ENCODE data around the gene CLCNKA.

The CLCNKA gene

GRCh38 chr1:16063921-16064320 lies 42.1 kb downstream of the CLCNKA start:
- H3F3A ChIP-seq (ENCODE audit: insufficient read depth, low read length) = no peaks in the 10 kb centered on the region
- H3K9me2 ChIP-seq (replicated peaks; ENCODE audit: insufficient read depth, low read length) = no peaks in the 10 kb centered on the region
- no peak overlapping the region for H3K4me3 ChIP-seq (ENCODE audit: low read length)
- H3K9ac ChIP-seq (ENCODE audit: low read length) = no peak overlapping the region
- no peak overlapping the region for H2AFZ ChIP-seq (ENCODE audit: low read length)
- H3K27ac ChIP-seq (ENCODE audit: low read length) = no peak overlapping the region
- H3K4me2 ChIP-seq (ENCODE audit: low read depth, low read length) = no peak overlapping the region
- no peaks in the 10 kb centered on the region for H3K4me1 ChIP-seq (ENCODE audit: low read length)
- no peaks in the 10 kb centered on the region for H3K79me2 ChIP-seq (ENCODE audit: low read length)
- no peaks in the 10 kb centered on the region for H3K9me3 ChIP-seq (replicated peaks; ENCODE audit: insufficient read depth, low read length)
- no peak for TF ChIP-seq CTCF (IDR thresholded peaks at IDR 0.05; ENCODE audit: low read length)
- no peak for TF ChIP-seq EZH2 (optimal IDR thresholded peaks at IDR 0.05; ENCODE audit: low read depth, low read length)
- TF ChIP-seq EZH2phosphoT487 (IDR thresholded peaks at IDR 0.05; ENCODE audit: low read length) = no peak
- peaks cover 64% of the 10 kb centered on the region for H3K27me3 ChIP-seq (replicated peaks; ENCODE audit: insufficient read depth, low read length)
- H4K20me1 ChIP-seq (ENCODE audit: insufficient read depth, low read length) = no peaks in the 10 kb centered on the region
- no peak for DNase-seq
- no peaks in the 10 kb centered on the region for H3K36me3 ChIP-seq (replicated peaks; ENCODE audit: insufficient read depth, low read length)

- no peaks in the 10 kb centered on the region for H3F3A ChIP-seq (ENCODE audit: insufficient read depth, low read length)
- no peaks in the 10 kb centered on the region for H4K20me1 ChIP-seq (ENCODE audit: insufficient read depth, low read length)
- H3K79me2 ChIP-seq (ENCODE audit: low read length) = no peaks in the 10 kb centered on the region
- no peak for DNase-seq
- no peak overlapping the region for H2AFZ ChIP-seq (ENCODE audit: low read length)
- H3K4me3 ChIP-seq (ENCODE audit: low read length) = no peak overlapping the region
- H3K27me3 ChIP-seq (replicated peaks; ENCODE audit: insufficient read depth, low read length) = peaks cover 64% of the 10 kb centered on the region
- no peak for TF ChIP-seq EZH2phosphoT487 (IDR thresholded peaks at IDR 0.05; ENCODE audit: low read length)
- TF ChIP-seq CTCF (IDR thresholded peaks at IDR 0.05; ENCODE audit: low read length) = no peak
- TF ChIP-seq EZH2 (optimal IDR thresholded peaks at IDR 0.05; ENCODE audit: low read depth, low read length) = no peak
- H3K9me2 ChIP-seq (replicated peaks; ENCODE audit: insufficient read depth, low read length) = no peaks in the 10 kb centered on the region
- H3K4me1 ChIP-seq (ENCODE audit: low read length) = no peaks in the 10 kb centered on the region
- no peak overlapping the region for H3K9ac ChIP-seq (ENCODE audit: low read length)
- H3K4me2 ChIP-seq (ENCODE audit: low read depth, low read length) = no peak overlapping the region
- no peaks in the 10 kb centered on the region for H3K36me3 ChIP-seq (replicated peaks; ENCODE audit: insufficient read depth, low read length)
- H3K27ac ChIP-seq (ENCODE audit: low read length) = no peak overlapping the region
- no peaks in the 10 kb centered on the region for H3K9me3 ChIP-seq (replicated peaks; ENCODE audit: insufficient read depth, low read length)
Observed at GRCh38 chr1:16064536-16065268, 42.9 kb downstream of the CLCNKA start.

GRCh38 chr1:16065269-16065576 lies 43.4 kb downstream of the CLCNKA start:
- H3K36me3 ChIP-seq (replicated peaks; ENCODE audit: insufficient read depth, low read length) = no peaks in the 10 kb centered on the region
- H3K27me3 ChIP-seq (replicated peaks; ENCODE audit: insufficient read depth, low read length) = peaks cover 62% of the 10 kb centered on the region
- H3F3A ChIP-seq (ENCODE audit: insufficient read depth, low read length) = no peaks in the 10 kb centered on the region
- H2AFZ ChIP-seq (ENCODE audit: low read length) = no peak overlapping the region
- no peak overlapping the region for H3K4me2 ChIP-seq (ENCODE audit: low read depth, low read length)
- no peak overlapping the region for H3K9ac ChIP-seq (ENCODE audit: low read length)
- H3K27ac ChIP-seq (ENCODE audit: low read length) = no peak overlapping the region
- H3K4me1 ChIP-seq (ENCODE audit: low read length) = no peaks in the 10 kb centered on the region
- no peaks in the 10 kb centered on the region for H3K9me2 ChIP-seq (replicated peaks; ENCODE audit: insufficient read depth, low read length)
- H3K79me2 ChIP-seq (ENCODE audit: low read length) = no peaks in the 10 kb centered on the region
- no peaks in the 10 kb centered on the region for H3K9me3 ChIP-seq (replicated peaks; ENCODE audit: insufficient read depth, low read length)
- TF ChIP-seq EZH2 (optimal IDR thresholded peaks at IDR 0.05; ENCODE audit: low read depth, low read length) = no peak
- no peak for TF ChIP-seq EZH2phosphoT487 (IDR thresholded peaks at IDR 0.05; ENCODE audit: low read length)
- TF ChIP-seq CTCF (IDR thresholded peaks at IDR 0.05; ENCODE audit: low read length) = no peak
- no peak for DNase-seq
- H4K20me1 ChIP-seq (ENCODE audit: insufficient read depth, low read length) = no peaks in the 10 kb centered on the region
- no peak overlapping the region for H3K4me3 ChIP-seq (ENCODE audit: low read length)
